ENCODE data around the gene PCMT1. TPM values are rescaled to one million over a fixed set of nuclear protein-coding genes. Genes with fewer than 3 reads are reported as not detected.
"Not testable (repeated sequence)": the region's sequence is repeated elsewhere in the genome, so short reads cannot be mapped to it uniquely, and the experiment has no call there.

PCMT1 gene
- 152 TPM for total RNA-seq

DNA sequence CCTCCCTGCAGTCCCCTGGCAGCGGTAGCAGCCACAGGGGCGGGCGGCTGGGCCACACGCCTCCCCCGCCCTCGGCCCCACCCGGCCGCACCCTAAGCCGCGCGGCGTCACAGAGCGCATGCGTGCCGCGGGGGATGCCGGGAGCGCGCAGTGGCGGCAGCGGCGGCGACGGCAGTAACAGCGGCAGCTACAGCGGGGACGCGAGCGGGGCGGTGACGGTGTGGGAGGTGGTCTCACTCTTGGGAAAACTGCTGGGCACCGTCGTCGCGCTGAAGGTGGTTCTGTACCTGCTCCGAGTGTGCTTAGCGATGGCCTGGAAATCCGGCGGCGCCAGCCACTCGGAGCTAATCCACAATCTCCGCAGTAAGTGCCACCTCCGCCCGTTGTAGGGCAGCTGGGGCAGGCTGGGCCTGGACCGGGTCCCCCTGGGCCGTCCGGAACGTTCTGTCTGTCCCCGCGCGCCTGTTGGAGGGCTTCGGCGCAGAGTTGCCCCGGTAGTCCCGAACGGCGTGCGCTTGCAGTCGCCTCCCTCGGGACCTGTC, at the start of gene PCMT1:
PCMT1 (plus strand) TSS at position 148 of the 542 bp plus-strand sequence; CDS start at position 309, 161 bp downstream.
- peak; percentile 92 to 93 for DNase-seq (ENCODE audit: low spot score in 2 of 2)
- FAIRE-seq: no peak

- no peak for FAIRE-seq
- DNase-seq (ENCODE audit: low spot score in 2 of 2): no peak
Measured at GRCh38 chr6:149701714-149702113, 47.8 kb upstream of the PCMT1 start.

- DNase-seq (ENCODE audit: low spot score in 2 of 2) (no peak), FAIRE-seq (no peak)
Measured at GRCh38 chr6:149711711-149712110, 37.8 kb upstream of the PCMT1 start.

- no peak for DNase-seq (ENCODE audit: low spot score in 2 of 2)
- no peak for FAIRE-seq
Measured at GRCh38 chr6:149714442-149714841, 35.1 kb upstream of the PCMT1 start.

- FAIRE-seq: no peak
- DNase-seq (ENCODE audit: low spot score in 2 of 2): peak in 1 of 2 donors; percentile 8
Measured at GRCh38 chr6:149716181-149716963, 33.2 kb upstream of the PCMT1 start.

DNA sequence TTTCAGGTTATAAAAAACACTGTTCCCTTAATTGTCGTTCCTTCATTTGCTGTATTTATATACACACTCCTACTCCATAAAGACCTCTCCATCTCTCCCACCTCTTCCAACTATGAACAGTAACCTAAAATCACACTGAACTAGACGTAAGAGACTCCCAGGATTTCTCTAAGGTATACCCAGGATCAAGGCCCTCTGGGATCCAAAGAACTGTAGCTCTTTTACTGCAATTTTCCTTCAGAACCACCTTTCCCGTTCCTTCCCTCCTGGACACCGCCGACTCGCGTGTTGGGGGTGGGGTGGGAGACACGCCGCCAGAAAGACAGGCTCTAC, 32.3 kb upstream of the PCMT1 start:
- DNase-seq (ENCODE audit: low spot score in 2 of 2): no peak
- FAIRE-seq: no peak

GRCh38 chr6:149717588-149718458, 31.7 kb upstream of the PCMT1 start, which contains the start of gene LATS1:
Gene LATS1, minus strand, starts transcription at chr6:149718101. Its CDS starts 15,975 bp downstream, at chr6:149702126.
- no peak for FAIRE-seq
- DNase-seq (ENCODE audit: low spot score in 2 of 2): peak; percentile 81 to 87

- no peak for FAIRE-seq
Measured at GRCh38 chr6:149719531-149719930, 30.0 kb upstream of the PCMT1 start.

DNA sequence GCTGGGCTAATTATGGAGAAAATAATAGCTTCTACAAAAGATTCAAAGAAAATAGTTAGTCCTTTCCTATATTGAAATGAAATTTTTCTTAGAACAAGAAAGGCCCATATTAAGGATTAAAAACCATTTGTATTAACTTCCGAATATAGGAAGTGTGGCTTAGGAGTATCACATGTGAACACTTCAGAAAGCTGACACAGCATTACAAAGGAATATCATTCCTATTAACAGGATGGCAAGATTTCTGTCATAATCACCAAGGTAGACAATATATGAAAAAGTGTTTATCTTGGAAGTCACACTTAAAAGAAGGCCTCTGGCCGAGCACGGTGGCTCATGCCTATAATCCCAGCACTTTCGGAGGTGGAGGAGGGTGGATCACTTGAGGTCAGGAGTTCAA, 26.3 kb upstream of the PCMT1 start:
- DNase-seq (ENCODE audit: low spot score in 2 of 2) (no peak), FAIRE-seq (no peak)

More at GRCh38 chr6:149719531-149719930, 30.0 kb upstream of the PCMT1 start:
- no peak for DNase-seq (ENCODE audit: low spot score in 2 of 2)

- peak in 1 of 2 donors; percentile 52 for DNase-seq (ENCODE audit: low spot score in 2 of 2)
Measured at GRCh38 chr6:149723771-149724417, 25.6 kb upstream of the PCMT1 start.

GRCh38 chr6:149725785-149726184, 23.8 kb upstream of the PCMT1 start:
- no peak for DNase-seq (ENCODE audit: low spot score in 2 of 2)

More at GRCh38 chr6:149723771-149724417, 25.6 kb upstream of the PCMT1 start:
- FAIRE-seq: no peak

GRCh38 chr6:149727793-149728498, 21.6 kb upstream of the PCMT1 start:
- FAIRE-seq: no peak
- no peak for DNase-seq (ENCODE audit: low spot score in 2 of 2)

More at GRCh38 chr6:149725785-149726184, 23.8 kb upstream of the PCMT1 start:
- no peak for FAIRE-seq

- no peak for FAIRE-seq
- no peak for DNase-seq (ENCODE audit: low spot score in 2 of 2)
Measured at GRCh38 chr6:149728499-149729234, 20.9 kb upstream of the PCMT1 start.

DNA sequence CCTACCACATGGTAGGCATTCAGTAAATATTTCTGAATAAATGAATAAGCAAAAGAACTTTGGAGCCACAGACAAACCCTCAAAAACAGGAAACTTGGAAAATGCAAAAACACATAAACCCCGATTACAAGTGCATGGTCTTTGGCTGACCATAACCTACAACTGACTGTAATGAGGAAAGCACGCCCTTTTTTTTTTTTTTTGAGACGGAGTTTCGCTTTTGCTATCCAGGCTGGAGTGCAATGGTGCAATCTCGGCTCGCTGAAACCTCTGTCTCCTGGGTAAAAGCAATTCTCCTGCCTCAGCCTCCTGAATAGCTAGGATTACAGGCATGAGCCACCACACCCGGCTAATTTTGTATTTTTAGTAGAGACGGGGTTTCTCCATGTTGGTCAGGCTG, 19.7 kb upstream of the PCMT1 start:
- FAIRE-seq (no peak), DNase-seq (ENCODE audit: low spot score in 2 of 2) (no peak)

DNA sequence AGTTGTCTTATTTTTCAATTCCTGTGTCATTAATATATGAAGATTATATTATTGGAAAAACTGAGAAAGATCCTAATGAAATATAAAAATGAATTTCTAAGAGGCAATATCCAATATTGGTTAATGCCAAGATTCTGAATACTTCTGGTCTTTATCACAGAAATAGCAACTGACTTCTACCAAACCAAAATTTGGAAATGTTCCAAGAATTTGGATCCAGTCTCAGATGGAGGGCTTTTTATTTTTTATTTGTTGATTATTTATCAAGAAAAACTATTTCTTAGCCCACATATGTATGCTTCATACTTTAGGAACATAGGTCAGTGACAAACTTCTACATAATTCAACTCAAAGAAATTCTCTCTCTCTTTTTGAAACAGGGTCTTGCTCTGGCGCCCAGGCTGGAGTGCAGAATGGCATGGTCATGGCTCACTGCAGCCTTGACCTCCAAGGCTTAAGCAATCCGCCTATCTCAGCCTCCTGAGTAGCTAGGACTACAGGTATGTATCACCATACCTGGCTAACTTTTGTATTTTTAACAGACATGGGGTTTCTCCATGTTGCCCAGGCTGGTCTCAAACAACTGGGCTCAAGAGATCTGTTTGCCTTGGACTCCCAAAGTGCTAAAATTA, 16.3 kb upstream of the PCMT1 start:
- FAIRE-seq (no peak), DNase-seq (ENCODE audit: low spot score in 2 of 2) (no peak)

- DNase-seq (ENCODE audit: low spot score in 2 of 2): no peak
- FAIRE-seq: no peak
Measured at GRCh38 chr6:149734915-149735314, 14.6 kb upstream of the PCMT1 start.

DNA sequence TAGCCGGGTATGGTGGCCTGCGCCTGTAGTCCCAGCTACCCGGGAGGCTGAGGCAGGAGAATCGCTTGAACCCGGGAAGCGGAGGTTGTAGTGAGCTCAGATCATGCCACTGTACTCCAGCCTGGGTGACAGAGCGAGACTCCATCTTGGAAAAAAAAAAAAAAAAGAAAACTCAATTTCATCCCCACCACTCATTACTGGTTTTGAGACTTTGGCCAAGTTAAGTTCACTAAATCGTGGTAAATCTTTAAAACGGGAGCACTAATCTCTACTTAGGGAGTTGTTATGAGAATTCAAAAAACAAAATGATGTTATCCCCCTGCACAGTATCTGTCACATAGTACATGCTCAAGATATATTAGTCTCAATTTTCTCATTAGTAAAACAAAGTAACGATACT, 4.3 kb upstream of the PCMT1 start:
- not testable (repeated sequence) for FAIRE-seq; DNase-seq (ENCODE audit: low spot score in 2 of 2)

DNA sequence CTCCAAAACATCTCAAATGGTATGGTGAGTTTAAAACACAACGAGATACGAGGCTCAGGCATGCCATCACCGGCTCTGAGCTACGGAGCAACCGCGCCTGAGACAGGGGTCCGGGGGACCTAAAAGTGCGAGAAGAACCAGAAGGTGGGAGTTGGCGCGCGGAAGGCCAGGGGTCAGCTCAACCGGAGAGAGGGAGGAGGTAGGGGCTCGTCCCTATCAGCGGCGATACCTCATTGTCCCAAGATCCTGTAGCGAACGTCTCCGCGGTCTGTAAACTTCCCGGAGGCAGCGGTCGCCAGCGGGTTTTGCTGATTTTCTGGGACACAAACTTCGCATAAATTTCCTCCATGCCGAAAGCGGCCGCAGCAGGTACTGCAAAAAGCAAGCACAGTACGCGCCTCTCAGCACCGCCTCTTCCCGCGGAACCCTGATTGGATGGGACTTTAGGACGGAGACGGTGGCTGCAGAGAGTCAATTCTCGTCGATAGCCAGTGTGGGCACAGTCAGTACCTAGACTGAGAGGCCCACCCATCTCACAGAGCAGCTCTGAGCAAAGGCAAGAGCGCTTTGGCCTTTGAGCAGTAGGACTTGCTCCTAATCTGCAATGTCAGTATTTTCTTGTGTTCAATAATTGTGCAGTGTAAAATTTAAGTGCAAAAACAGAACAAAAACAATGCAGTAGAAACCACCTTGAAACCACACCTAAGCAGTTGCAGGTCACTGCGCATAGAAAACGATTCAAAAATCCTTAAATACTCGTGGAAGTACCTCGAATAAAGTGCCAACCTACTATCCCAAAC, 3.2 kb upstream of the PCMT1 start, which contains the start of gene NUP43:
NUP43 (minus strand) TSS at position 383 of the 800 bp plus-strand sequence; CDS start at position 349, 34 bp downstream.
- no peak for FAIRE-seq

More for the DNA sequence above, 3.2 kb upstream of the PCMT1 start, which contains the start of gene NUP43:
- peak; percentile 72 for DNase-seq (ENCODE audit: low spot score in 2 of 2)

All from frontal cortex (tissue), 4 donors.